Left lobe of liver (tissue), 2 donors: ENCODE results near the gene WWOX. TPM values are rescaled to one million over a fixed set of nuclear protein-coding genes. Genes with fewer than 3 reads are reported as not detected.
"Not testable (repeated sequence)": the region's sequence is repeated elsewhere in the genome, so short reads cannot be mapped to it uniquely, and the experiment has no call there.

Source experiments
- ATAC-seq: fragments of 200-7000 bp; cut with Tn5 transposase; one replicate; pipeline ENCODE4 v1.9.1; 2020; ENCODE audit warnings: mild to moderate bottlenecking, moderate library complexity
- DNase-seq: peaks from one replicate; pipeline ENCODE4 v3.0.0-alpha.2; 2020; ENCODE audit warnings: low spot score
- total RNA-seq: library from RNA; stranded (reverse); gene quantifications from one replicate; pipeline ENCODE4 v1.2.1, GENCODE V29; 2021
- donor health status: DM: no; HTN: no; CAD: no; lungs with moderate emphysema.
- donor health status: DM: no; HTN: yes; CAD: no.

Gene WWOX
- total RNA-seq, 1 donor from 2014 or later, result 15.1 TPM

DNA sequence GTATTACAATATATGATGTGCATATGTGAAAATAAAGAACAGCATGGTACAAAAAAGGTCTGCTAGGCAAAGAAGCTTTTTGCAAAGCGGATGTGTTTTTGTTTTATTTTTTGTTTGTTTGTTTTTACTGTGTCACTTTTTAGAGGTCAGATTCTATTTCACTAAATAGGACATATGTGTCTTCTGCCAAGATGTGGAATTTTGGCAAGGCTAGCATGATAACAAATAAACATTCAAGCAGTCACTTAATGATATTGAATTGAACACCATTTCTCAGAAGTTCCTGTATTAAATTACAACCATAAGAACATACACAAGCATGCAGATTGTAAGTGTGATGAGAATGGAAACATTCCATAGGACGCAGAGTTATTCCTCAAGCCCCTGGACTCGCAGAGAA is 492.7 kb downstream of the WWOX start:
- peak; percentile 30 for ATAC-seq
- DNase-seq, result no peak

DNA sequence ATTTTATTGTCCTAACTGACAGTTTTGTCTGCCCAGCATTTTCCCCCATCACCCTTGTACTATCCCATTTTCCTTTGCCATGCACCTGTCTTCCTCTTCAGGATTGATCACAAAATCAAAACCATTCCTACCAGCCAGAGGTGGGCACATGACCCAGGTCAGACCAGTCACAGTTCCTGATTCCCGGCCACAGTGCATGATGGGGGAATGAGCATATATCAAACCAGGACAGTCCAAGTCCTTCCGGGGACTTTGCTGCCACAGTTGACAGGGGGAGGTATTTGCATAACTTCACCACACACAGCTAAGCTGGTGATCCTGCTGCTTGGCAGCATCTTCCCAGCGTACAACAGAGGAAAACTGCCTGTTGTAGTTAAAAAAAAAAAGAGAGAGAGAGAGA is 493.9 kb downstream of the WWOX start:
- ATAC-seq (peak; percentile 32), DNase-seq (no peak)

DNA sequence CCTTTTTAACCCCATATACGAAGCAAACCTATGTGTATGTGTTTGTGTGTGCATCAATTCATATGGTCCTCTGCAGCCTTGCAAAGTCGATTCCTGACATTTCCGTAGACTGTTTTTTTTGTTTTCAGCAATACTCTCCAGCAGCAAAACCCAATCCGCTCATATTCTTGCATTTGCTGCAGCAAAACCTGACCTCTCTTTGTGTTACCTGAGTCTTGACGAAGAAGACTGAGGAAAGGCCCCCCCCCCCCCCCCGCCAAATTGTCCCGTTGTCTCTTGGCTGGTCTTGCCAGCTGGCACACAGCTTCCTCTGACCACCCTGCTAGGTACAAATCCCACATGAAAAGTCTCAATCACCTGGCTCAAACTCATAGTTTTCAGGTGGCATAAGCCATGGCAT is 494.7 kb downstream of the WWOX start:
- ATAC-seq (no peak), DNase-seq (no peak)

DNA sequence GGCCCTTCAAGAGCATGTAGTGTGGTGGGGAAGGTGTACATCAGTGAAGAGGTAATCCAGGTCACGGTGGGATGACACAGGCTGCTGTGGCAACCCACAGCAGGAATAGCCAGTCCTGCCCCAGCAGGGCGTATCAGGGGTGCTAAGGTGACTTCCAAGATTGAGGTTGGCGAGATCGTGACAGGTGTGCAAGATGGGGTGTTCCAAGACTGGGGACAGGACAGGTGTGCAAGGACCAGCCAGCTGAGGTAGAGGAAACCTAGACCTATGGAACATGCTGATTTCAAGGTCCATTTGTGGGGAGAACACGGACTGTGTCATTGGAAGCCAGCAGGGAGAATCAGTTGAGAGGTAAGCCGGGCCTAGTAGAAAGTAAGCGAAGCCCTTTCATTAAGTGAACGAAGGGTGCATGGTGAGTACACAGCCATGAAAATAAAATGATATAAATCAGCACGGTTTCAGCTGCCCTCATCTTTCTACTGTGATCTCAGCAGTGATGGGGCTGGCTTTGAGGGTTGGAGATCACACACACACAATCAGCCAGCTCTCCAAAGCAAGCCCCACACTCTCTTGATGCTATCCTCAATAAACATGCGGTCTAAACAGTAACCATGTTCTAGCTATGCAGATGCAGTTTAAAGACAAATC is 497.0 kb downstream of the WWOX start:
- DNase-seq, result no peak
- ATAC-seq, result peak; percentile 55

DNA sequence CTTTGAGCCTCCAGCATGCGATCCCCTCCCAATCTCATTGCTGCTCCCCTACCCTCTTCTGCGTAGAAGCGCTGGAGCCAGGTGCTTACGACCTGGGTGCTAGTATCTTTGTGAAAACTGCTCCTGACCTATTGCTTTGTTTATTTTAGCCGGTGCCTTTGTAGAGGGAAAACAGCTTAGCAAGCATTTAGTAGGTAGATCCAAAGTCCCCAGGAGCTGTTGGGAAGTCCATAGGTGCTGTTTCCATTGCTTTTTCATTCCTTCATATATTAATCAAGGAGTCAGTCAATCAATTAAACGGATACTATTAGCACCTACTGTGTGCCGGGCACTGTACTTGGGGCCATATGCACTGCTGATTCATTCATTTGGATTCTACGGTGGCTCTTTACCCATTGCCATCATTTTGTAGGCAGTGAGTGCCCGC is 497.6 kb downstream of the WWOX start:
- ATAC-seq, result peak; percentile 88
- DNase-seq, result peak; percentile 65

DNA sequence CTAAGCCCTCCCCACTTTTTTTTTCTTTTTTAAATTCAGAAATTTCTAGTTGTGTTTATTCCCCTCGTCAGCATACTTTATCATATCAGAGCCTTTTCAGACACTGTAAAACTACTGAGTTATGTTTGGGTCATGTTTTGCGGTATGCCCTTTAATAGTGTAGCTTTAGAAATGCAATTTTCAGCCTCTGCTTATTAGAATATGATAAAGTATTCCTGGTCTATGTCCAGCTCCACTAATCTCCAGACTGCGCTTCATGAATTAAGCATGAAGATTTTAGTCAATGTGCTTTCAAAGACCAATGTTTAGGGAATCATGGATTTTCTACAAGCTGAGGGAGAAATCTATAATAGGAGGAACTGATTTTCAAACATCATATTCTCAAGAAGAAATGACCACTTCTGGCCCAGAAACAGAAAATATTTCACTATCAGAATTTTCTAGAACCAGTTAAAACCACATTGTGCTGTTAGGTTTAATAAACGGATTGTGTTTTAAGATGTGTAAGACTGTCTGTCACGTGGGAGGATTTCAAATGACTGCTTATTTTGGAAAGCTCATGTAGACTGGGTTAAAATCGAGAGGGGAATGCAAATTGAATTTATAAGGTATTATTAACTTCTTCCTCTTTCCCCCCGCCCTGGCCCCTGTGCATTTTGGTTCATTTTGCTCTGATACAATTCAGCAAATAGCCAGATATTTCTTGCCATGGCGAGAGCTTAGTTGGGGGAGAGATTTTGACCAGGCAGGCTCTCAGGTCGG is 498.5 kb downstream of the WWOX start:
- ATAC-seq (peak; percentile 11), DNase-seq (no peak)

DNA sequence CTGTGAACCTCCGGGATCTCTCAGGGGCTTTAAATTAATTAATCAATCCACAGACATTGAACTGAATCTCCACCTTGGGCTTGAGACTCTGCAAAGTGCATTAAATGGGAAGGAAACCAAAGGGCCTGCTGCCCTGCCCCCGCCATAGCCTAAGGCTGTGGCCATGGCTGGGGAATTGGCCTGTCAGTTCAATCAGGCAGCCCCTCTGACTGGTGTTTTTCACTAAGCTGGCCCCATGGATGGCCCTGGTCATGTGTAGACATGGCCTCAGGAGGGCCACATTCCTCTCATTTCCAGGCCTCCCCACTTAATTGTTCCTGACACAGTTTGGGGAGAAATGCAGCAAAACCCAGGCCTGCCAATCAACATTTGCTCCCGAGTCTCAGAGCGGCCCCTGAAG is 499.8 kb downstream of the WWOX start:
- ATAC-seq, result no peak

DNA sequence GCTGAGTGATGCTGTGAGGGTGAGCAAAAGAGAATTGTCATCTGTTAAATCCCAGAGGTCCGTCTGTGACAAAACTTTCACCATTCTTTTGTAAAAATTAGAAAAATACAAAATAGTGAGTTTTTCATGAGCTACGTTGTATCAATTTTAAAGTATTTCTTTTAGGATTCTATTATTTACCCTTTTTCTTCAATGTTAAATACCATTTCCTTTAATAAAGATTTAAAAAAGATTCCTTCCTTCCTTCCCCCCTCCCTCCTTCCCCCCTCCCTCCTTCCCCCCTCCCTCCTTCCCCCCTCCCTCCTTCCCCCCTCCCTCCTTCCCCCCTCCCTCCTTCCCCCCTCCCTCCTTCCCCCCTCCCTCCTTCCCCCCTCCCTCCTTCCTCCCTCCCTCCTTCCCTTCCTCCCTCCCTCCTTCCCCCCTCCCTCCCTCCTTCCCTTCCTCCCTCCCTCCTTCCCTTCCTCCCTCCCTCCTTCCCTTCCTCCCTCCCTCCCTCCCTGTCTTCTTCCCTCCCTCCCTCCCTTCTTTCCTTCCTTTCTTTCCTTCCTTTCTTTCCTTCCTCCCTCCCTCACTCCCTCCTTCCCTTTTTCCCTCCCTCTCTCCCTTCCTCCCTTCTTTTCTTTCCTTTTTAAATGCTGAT is 505.1 kb downstream of the WWOX start:
- not testable (repeated sequence) for DNase-seq, ATAC-seq

More for the DNA sequence above, 499.8 kb downstream of the WWOX start:
- DNase-seq, result no peak

DNA sequence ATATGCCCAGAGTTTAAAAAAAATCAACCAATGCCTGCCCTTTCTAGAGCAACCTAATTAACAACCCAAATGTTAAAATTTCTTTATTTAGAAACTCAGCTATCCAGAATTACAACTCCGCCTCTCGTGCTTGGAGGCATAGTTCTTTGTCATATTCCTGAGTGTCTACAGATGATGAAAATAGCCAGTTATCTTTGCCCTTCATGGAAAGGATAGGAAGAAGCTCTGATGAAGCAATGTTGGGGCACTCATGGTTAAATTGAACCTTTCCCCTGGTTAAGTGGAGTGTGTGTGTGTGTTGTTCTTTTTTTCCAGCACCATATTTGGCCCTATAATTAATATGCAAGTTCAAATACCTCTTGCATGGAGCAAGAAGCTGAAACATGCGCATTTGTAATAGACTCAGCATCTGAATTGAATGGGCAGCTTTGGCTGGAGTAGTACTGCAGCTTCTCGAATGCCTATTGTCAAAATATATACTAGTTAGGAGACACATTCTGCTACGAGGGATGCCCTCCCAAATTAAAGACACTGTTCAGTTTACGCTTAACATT is 506.2 kb downstream of the WWOX start:
- DNase-seq (no peak), ATAC-seq (no peak)

DNA sequence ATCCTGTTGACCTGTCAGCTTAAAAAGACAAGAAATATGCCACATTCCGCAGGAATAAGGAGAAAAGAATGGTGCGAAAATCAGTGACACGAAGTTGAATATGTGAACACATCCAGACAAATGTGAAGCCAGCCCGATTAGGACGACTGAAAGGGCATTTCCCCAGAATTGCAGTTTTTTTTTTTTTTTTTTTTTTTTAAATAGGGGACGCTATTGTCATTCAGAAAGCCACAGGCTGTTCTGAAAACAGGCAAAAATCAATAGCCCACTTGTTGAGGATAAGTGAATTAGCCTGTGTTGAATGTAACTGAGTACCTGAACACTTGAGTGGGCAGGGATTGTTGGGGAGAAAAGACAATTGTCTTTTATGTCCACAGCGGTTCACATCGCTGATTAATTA is 507.1 kb downstream of the WWOX start:
- ATAC-seq (no peak), DNase-seq (no peak)

DNA sequence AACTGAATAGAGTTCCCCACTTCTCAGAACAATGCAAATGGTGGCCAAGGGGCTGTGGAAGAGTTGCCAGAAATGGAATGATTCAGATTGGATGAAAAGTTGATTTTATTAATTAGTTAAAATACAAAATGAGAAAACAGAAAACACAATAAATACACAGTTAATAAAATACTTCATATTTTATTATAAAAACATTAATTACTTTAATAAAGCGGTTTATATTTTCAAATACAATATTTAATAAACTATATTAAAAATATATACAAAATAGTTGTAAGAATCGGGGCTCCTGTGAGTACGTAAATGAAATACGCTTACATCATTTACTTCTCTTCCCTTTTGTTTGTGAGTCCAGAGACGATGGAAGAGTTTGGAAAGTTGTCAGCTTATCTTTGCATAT is 507.6 kb downstream of the WWOX start:
- ATAC-seq (no peak), DNase-seq (no peak)

DNA sequence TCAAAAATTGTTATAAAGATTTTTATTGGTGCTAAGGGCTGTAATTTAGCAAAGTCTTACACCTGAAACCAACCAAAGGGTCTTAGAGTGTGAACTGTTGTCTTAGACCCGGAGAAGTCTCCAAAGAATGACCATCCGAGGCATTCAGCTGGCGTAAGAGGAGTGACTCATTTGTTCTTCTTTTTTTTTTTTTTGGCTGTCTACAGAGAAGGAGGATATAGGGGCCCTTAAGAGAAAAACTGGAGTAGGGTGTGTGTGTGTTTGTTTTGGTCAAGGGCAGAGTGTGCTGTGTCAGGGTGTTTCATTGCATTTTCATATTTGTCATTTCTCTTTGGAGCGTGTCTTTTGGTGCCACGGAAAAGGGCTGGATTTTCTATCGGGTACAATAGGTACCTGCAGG is 508.0 kb downstream of the WWOX start:
- no peak for DNase-seq
- ATAC-seq, result no peak

DNA sequence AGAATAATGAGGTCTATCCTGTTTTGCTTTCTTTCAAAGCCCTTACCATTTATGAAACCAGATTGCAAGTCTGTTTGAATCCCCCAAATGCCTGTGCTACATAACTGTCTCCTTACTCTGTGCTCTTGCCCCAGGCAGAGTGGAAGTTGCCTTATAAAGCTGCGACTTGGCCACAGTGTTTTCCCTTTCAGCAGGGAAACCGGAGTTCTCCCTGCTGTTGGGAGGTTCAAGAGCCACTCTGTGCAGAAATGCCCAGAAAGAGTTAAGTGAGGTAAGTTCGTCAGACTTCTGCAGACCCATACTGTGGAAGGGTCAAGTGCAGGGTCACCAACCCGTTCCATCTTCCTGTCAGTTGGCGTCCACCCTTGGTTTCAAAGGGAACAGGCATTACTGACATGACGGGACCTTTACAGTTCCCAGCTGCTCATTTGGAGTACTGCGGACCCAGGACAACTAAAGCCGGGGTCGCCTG is 508.9 kb downstream of the WWOX start:
- ATAC-seq (no peak), DNase-seq (no peak)

DNA sequence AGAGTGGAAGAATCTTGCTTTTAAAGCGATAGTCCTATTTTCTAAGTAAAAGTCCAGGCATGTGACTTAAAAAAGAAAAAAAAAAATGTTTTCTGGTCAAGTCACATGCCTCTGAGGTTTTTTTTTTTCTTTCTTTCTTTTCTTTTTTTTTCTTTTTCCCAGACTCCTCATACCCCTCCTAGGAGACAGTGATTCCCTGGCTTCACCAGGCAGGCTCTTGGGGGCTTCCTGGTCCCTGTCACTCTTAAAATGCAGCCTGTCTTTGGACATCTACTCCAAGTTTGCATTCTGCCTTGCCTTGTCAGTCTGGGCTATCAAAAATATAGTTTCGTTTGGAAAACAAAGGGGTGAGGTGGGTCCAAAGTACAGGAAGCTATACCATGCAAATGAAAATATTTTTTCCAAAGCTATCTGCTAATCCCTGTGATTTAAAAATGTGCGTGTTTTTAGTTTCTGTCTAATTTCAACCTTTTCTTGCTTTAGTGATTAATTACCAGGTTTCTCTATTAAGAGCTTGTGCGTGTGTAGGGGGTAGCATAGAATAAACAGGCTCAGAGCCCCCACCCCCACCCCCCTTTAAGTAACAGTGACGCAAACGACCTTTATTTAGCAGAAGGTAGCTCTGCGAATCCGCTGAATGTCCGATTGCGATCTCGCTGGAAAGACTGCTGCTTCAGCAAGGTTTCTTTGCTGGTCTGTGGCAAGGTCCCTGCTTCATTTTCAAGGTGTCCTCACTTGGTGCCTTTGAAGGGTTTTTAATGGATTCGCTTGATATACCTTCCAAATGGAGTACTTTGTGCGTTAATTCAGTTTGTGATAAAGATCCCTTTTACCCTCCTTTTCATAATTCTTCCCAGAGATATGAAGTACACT is 510.2 kb downstream of the WWOX start:
- no peak for DNase-seq
- ATAC-seq, result peak; percentile 69

DNA sequence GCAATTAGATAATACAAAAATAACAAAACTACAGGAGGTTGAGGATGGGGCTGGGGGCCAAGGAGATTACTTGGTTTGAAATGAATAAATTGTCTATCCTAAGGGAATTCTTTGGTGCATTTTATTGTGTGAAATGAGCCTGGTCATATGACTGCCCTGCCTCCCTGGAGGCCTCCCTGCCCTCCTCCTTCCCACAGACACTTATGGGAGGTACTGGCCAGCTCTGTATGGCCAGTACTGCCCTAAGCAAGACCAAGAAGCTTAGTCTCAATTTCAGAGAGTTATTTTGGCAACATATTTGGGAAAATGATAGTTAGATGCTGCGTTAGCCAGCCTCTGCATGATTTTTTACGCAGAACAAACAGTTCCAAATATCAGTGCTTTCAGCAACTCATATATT is 511.9 kb downstream of the WWOX start:
- ATAC-seq (no peak), DNase-seq (no peak)

DNA sequence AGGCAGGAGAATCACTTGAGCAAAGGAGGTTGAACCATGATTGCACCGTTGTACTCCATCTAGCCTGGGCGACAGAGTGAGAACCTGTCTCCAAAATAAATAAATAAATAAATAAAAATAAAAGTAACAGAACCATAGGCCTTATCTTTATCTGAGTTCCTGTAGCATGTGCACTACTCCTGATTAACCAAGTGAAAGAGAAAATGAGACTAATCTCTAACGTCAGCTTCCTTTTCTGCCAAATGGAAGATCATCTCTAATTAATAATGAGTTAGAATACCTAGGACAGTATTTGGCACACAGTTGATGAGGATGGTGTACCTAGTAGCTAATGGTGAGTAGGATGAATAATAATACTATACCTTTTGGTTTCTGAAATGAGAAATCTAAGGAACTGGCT is 520.4 kb downstream of the WWOX start:
- ATAC-seq (no peak), DNase-seq (no peak)

DNA sequence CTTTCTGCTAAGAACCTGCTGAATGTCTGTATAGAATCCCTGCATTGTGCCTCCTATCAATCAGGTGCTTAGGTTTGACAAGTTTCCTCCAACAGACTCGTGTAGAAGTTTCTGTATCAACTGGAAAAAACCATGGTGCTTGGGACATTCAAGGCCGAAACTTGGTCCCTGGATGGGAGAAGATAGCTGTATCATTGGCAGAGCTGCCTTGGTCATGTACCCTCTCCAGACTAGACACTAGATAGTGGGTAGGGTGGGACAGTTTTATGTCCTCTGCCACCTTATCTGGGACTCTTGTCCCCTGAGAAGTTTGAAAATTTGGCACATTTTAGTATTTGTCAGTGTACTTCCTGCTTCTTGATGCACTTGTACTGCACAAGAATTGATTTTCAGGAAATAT is 520.8 kb downstream of the WWOX start:
- DNase-seq (no peak), ATAC-seq (no peak)

DNA sequence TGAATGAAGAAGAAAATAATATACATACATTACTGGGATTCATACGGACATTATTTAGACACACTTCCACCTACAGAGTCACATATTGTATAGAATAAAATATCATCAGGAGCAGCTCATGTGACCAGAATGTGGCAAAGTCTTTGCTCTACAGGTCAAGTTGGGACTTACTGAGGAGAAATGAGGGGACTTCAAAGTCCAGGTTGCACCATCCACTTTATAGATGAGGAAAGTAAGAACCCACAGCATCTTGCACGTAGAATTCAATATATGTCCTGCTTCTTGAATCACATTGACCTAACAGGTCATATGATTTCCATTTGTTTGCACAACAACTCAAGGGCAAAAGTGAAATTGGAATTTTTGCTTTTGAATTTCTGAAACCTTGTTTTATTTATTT is 524.3 kb downstream of the WWOX start:
- ATAC-seq, result no peak

DNA sequence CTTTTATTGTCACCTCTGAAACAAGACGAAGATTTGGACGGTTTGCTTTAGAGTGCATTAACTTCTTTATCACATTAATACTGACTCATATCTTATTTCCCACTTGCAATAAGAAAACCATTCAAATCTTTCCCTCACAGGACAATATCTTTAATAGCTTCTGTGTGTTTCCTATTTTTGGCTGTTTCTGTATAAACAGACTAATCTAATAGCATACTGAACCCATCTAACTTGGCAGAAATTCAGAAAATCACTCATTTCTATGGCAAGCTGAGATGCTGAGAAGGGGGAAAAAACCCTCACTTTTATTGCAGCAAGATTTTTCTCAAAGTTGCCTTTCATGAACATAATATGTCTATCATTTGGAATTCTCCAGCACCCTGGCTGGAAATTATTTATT is 524.9 kb downstream of the WWOX start:
- ATAC-seq (no peak), DNase-seq (no peak)

More for the DNA sequence above, 524.3 kb downstream of the WWOX start:
- DNase-seq, result no peak

DNA sequence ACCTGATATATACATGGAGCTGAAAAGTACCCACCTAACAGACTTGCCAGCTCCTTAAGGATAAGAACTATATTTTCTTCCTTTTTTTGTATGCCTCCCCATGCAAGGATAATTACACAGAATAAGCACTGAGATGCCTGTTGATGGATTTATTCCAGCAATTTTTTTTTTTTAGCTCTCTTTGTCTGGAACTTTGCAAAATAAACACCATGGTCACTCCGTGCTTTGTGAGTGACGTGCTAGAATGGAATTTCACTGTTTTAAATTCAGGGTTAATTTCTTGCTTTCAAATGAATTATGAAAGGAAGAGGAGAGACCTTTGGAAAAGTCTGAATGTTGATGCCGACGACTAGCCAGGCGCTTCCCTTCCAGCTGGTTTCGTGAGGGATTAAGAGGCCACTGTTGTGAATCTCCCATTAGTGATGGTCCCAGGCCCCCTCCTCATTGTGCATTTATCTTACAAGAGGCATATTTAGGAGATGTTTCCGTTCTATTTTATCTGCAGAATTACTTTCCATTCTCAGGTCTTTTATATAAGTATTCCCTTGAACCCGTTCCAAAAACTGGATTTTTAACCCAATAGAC is 529.1 kb downstream of the WWOX start:
- no peak for ATAC-seq
- DNase-seq, result no peak
